Loucy (cell line): ENCODE results near the gene ITLN1.

Experiments used
- H2AFZ ChIP-seq: fragments of 200-600 bp; sonication (generic); 2 replicates; pipeline ENCODE4 v1.6.0; 2016; ENCODE audit warnings: antibody characterized with exemption, mild to moderate bottlenecking, low read length, moderate library complexity
- H3F3A ChIP-seq: fragments of 200-600 bp; 2 replicates; pipeline ENCODE4 v1.6.0; 2016; ENCODE audit warnings: antibody characterized with exemption, low read depth, mild to moderate bottlenecking
- H3K27me3 ChIP-seq: fragments of 200-600 bp; sonication (generic); 2 replicates; pipeline ENCODE4 v1.6.1; 2014; ENCODE audit warnings: low read length, mild to moderate bottlenecking; ENCODE audit not compliant: insufficient read depth, poor library complexity, severe bottlenecking
- H3K36me3 ChIP-seq: fragments of 200-600 bp; sonication (generic); 2 replicates; pipeline ENCODE4 v1.6.1; 2016; ENCODE audit warnings: low read length; ENCODE audit not compliant: insufficient read depth
- H3K4me1 ChIP-seq: fragments of 200-600 bp; sonication (generic); 2 replicates; pipeline ENCODE4 v1.5.1; 2014; ENCODE audit warnings: low read length, mild to moderate bottlenecking; ENCODE audit not compliant: insufficient read depth, poor library complexity, severe bottlenecking
- H3K4me2 ChIP-seq: fragments of 200-600 bp; sonication (generic); 2 replicates; pipeline ENCODE4 v1.6.0; 2014; ENCODE audit warnings: antibody characterized with exemption, low read length, low read depth, mild to moderate bottlenecking; ENCODE audit not compliant: poor library complexity, severe bottlenecking
- H3K4me3 ChIP-seq: fragments of 200-600 bp; sonication (generic); 2 replicates; pipeline ENCODE4 v1.5.1; 2014; ENCODE audit warnings: low read length, mild to moderate bottlenecking, mixed read lengths; ENCODE audit not compliant: poor library complexity, severe bottlenecking
- H3K79me2 ChIP-seq: fragments of 200-600 bp; sonication (generic); 2 replicates; pipeline ENCODE4 v1.6.1; 2014; ENCODE audit warnings: low read length; ENCODE audit not compliant: insufficient read depth
- H3K9ac ChIP-seq: fragments of 200-600 bp; sonication (generic); 2 replicates; pipeline ENCODE4 v1.6.0; 2014; ENCODE audit warnings: mild to moderate bottlenecking, low read depth, low read length, moderate library complexity; ENCODE audit not compliant: poor library complexity, severe bottlenecking
- H3K9me2 ChIP-seq: fragments of 200-600 bp; sonication (generic); replicated peaks from 2 replicates; pipeline ENCODE4 v1.6.1; 2016; ENCODE audit warnings: low read depth, low read length, mixed read lengths
- H3K9me3 ChIP-seq: fragments of 200-600 bp; sonication (generic); 2 replicates; pipeline ENCODE4 v1.6.1; 2014; ENCODE audit warnings: mild to moderate bottlenecking, antibody characterized with exemption, low read length, low read depth; ENCODE audit not compliant: insufficient read depth
- H4K20me1 ChIP-seq: fragments of 200-600 bp; sonication (generic); 2 replicates; pipeline ENCODE4 v1.6.0; 2014; ENCODE audit warnings: antibody characterized with exemption, low read length, mild to moderate bottlenecking; ENCODE audit not compliant: insufficient read depth, poor library complexity, severe bottlenecking
- CTCF ChIP-seq: fragments of 200-600 bp; sonication (generic); conservative IDR thresholded peaks from 2 replicates; pipeline ENCODE4 v1.5.1; 2014; ENCODE audit warnings: mild to moderate bottlenecking, antibody characterized with exemption, low read length
- EZH2phosphoT487 ChIP-seq: fragments of 200-600 bp; IDR thresholded peaks from 2 replicates; pipeline ENCODE4 v1.6.1; 2018; ENCODE audit warnings: antibody characterized with exemption, mild to moderate bottlenecking, moderate library complexity, borderline replicate concordance

The ITLN1 gene

DNA sequence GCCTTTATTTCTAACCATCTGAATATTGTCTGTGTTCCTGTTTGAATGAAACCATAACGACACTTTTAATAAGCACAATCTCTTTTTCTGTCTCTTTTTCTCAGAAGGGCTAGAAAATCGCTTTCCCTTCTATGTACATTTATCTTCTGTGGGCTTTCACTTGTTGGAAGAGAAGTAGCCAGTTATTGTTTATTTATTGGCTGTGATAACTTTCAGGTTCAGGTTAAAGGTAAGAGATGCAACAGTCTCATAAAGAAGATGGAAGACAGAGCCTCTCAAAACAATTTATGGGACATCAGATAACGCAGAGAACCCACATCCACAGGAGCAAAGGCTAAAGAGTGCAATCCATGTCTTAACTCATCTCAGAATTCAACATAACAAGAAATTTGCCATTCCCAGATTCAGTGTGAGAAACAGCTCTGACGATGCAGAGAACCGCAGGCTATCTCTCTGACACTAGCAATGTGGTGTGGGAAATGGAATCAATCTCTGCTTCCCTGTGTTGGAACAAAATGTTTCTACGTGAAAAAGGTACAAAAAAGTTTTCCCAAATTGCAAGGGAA, 18.2 kb downstream of the ITLN1 start:
- H4K20me1 ChIP-seq: no peaks in the 10 kb centered on the region
- no peaks in the 10 kb centered on the region for H3K27me3 ChIP-seq
- peaks cover 10% of the 10 kb centered on the region for H3F3A ChIP-seq
- H3K79me2 ChIP-seq: peaks cover 12% of the 10 kb centered on the region; the same call in 1 of the 2 replicates
- no peak overlapping the region for H2AFZ ChIP-seq
- no peak overlapping the region for H3K9ac ChIP-seq
- no peaks in the 10 kb centered on the region for H3K36me3 ChIP-seq
- H3K4me3 ChIP-seq: no peak overlapping the region
- no peaks in the 10 kb centered on the region for H3K9me2 ChIP-seq
- H3K9me3 ChIP-seq: no peaks in the 10 kb centered on the region
- no peak overlapping the region for H3K4me2 ChIP-seq
- no peak for TF ChIP-seq CTCF
- no peak for TF ChIP-seq EZH2phosphoT487
- H3K4me1 ChIP-seq: peaks cover 52% of the 10 kb centered on the region

- Histone ChIP-seq H3K9ac (peak overlapping the region; percentile 9), H3K79me2 (peaks cover 17% of the 10 kb centered on the region), H3F3A (peaks cover 10% of the 10 kb centered on the region), H3K4me1 (peaks cover 55% of the 10 kb centered on the region), H3K9me2 (no peaks in the 10 kb centered on the region), H3K27me3 (no peaks in the 10 kb centered on the region), H3K4me3 (no peak overlapping the region), H3K9me3 (no peaks in the 10 kb centered on the region), H2AFZ (no peak overlapping the region), H3K4me2 (no peak overlapping the region), H4K20me1 (no peaks in the 10 kb centered on the region), H3K36me3 (no peaks in the 10 kb centered on the region)
- TF ChIP-seq EZH2phosphoT487 (no peak), CTCF (no peak)
Observed at GRCh38 chr1:160866001-160866694, 18.8 kb downstream of the ITLN1 start.

GRCh38 chr1:160865337-160865736, 19.6 kb downstream of the ITLN1 start:
- Histone ChIP-seq H3K4me2 (no peak overlapping the region), H3K27me3 (no peaks in the 10 kb centered on the region), H4K20me1 (no peaks in the 10 kb centered on the region), H3K9me3 (no peaks in the 10 kb centered on the region), H3K9ac (peak overlapping the region; percentile 9), H2AFZ (no peak overlapping the region), H3F3A (peaks cover 10% of the 10 kb centered on the region), H3K4me3 (no peak overlapping the region), H3K9me2 (no peaks in the 10 kb centered on the region), H3K4me1 (peaks cover 63% of the 10 kb centered on the region), H3K36me3 (no peaks in the 10 kb centered on the region), H3K79me2 (peaks cover 25% of the 10 kb centered on the region)
- no peak for TF ChIP-seq CTCF
- no peak for TF ChIP-seq EZH2phosphoT487
